A673 (cell line): ENCODE data around the gene WDR59. TPM values are rescaled to one million over a fixed set of nuclear protein-coding genes. Genes with fewer than 3 reads are reported as not detected.

Experiments
- BruUV-seq: library from RNA; stranded (reverse); fragments of 400-500 nt; replicated peaks from 2 replicates; lab custom pipeline; 2021; lab: Mats Ljungman, UMichigan
- CTCF ChIA-PET: fragments of 300-600 bp; sonication (Branson Sonifier 250); formaldehyde crosslinking; loops from one replicate; lab custom pipeline; 2022; ENCODE audit warnings: antibody characterized with exemption; lab: Charles Lee
- POLR2A ChIA-PET: fragments of 300-600 bp; sonication (Branson Sonifier 250); formaldehyde crosslinking; loops from one replicate; lab custom pipeline; 2022; ENCODE audit warnings: antibody characterized with exemption; ENCODE audit not compliant: low non-redundant PET; lab: Charles Lee
- DNase-seq: peaks from one replicate; pipeline ENCODE4 v3.0.0-alpha.2; 2015; ENCODE audit warnings: low spot score
- H3K27ac ChIP-seq: fragments of 200-600 bp; sonication (generic); 2 replicates; pipeline ENCODE4 v1.5.1; 2016; ENCODE audit warnings: mixed run types, low read depth, mild to moderate bottlenecking, mixed read lengths, antibody characterized with exemption, low read length; ENCODE audit not compliant: poor library complexity, severe bottlenecking
- H3K27me3 ChIP-seq: fragments of 200-600 bp; sonication (generic); replicated peaks from 2 replicates; pipeline ENCODE4 v1.6.1; 2017; ENCODE audit warnings: mixed run types, low read depth, mild to moderate bottlenecking, mixed read lengths, antibody characterized with exemption, low read length; ENCODE audit not compliant: insufficient read depth, poor library complexity
- H3K36me3 ChIP-seq: fragments of 200-600 bp; sonication (generic); 2 replicates; pipeline ENCODE4 v1.6.1; 2016; ENCODE audit warnings: mixed run types, mild to moderate bottlenecking, mixed read lengths, antibody characterized with exemption, low read length; ENCODE audit not compliant: insufficient read depth, poor library complexity, severe bottlenecking
- H3K4me1 ChIP-seq: fragments of 200-600 bp; sonication (generic); 2 replicates; pipeline ENCODE4 v1.6.1; 2017; ENCODE audit warnings: mixed run types, mild to moderate bottlenecking, mixed read lengths, antibody characterized with exemption, low read length; ENCODE audit not compliant: insufficient read depth, poor library complexity, severe bottlenecking
- H3K4me3 ChIP-seq: fragments of 200-600 bp; sonication (generic); 2 replicates; pipeline ENCODE4 v1.5.1; 2016; ENCODE audit warnings: low read depth, mixed run types, mild to moderate bottlenecking, mixed read lengths, low read length; ENCODE audit not compliant: poor library complexity, severe bottlenecking
- H3K9me3 ChIP-seq: fragments of 200-600 bp; sonication (generic); 2 replicates; pipeline ENCODE4 v1.6.1; 2016; ENCODE audit warnings: mixed run types, low read depth, mild to moderate bottlenecking, mixed read lengths, antibody characterized with exemption, low read length; ENCODE audit not compliant: poor library complexity, severe bottlenecking
- CTCF ChIP-seq: fragments of 300-800, 200-600 bp; sonication (generic); conservative IDR thresholded peaks from 2 replicates; pipeline ENCODE4 v1.5.1; 2017; ENCODE audit warnings: low read depth, mild to moderate bottlenecking, antibody characterized with exemption, low read length, moderate library complexity, mixed read lengths
- EZH2 ChIP-seq: fragments of 200-600 bp; sonication (generic); IDR thresholded peaks from 2 replicates; pipeline ENCODE4 v1.6.1; 2017; ENCODE audit warnings: borderline replicate concordance, low read depth, mild to moderate bottlenecking, mixed read lengths, antibody characterized with exemption, low read length; ENCODE audit not compliant: poor library complexity, severe bottlenecking
- intact Hi-C: fragments of 100-400 bp; cut with micrococcal nuclease; formaldehyde crosslinking; loops from one replicate; pipeline ENCODE4 v1.10.0; 2022; ENCODE audit not compliant: unreplicated experiment
- total RNA-seq: library from RNA; stranded (reverse); gene quantifications from 2 replicates; pipeline ENCODE4 v1.2.3, GENCODE V29; 2021

WDR59 gene
- total RNA-seq, 1 experiment from 2014 or later: 51.4 TPM

DNA sequence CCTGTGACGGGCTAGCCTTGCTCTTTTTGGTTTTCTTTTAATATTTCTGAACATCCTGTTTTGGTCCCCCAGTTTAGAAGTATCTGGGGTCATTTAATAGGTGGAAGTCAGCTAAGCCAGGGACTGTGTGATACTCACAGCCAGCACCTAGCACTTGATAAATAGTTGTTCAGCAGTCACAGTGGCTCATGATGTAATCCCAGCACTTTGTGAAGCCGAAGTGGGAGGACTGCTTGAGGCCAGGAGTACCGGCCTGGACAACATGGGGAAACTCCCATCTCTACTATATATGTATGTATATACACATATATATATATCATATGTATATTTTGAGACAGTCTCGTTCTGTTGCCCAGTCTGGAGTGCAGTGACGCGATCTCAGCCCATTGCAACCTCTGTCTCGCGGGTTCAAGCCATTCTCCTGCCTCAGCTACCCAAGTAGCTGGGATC is 12.1 kb upstream of the WDR59 start:
- ChIA-PET POLR2A (no interaction called here), CTCF (no interaction called here)
- TF ChIP-seq EZH2: no peak
- TF ChIP-seq CTCF: no peak
- Histone ChIP-seq H3K27ac (no peak overlapping the region), H3K27me3 (no peaks in the 10 kb centered on the region), H3K36me3 (no peaks in the 10 kb centered on the region), H3K9me3 (no peaks in the 10 kb centered on the region), H3K4me3 (no peak overlapping the region), H3K4me1 (peaks cover 17% of the 10 kb centered on the region)
- no peak for DNase-seq
- BruUV-seq: no TSS peak
- intact Hi-C loops: no loop called here

GRCh38 chr16:74995986-74996385 is 11.1 kb upstream of the WDR59 start:
- ChIA-PET POLR2A (no interaction called here), CTCF (no interaction called here)
- H3K27me3 ChIP-seq: no peaks in the 10 kb centered on the region
- H3K4me1 ChIP-seq: peaks cover 6% of the 10 kb centered on the region
- H3K4me3 ChIP-seq: no peak overlapping the region
- no peaks in the 10 kb centered on the region for H3K9me3 ChIP-seq
- no peak for DNase-seq
- no TSS peak for BruUV-seq
- intact Hi-C loops: no loop called here
- H3K36me3 ChIP-seq: no peaks in the 10 kb centered on the region
- no peak overlapping the region for H3K27ac ChIP-seq
- TF ChIP-seq CTCF: no peak
- no peak for TF ChIP-seq EZH2

DNA sequence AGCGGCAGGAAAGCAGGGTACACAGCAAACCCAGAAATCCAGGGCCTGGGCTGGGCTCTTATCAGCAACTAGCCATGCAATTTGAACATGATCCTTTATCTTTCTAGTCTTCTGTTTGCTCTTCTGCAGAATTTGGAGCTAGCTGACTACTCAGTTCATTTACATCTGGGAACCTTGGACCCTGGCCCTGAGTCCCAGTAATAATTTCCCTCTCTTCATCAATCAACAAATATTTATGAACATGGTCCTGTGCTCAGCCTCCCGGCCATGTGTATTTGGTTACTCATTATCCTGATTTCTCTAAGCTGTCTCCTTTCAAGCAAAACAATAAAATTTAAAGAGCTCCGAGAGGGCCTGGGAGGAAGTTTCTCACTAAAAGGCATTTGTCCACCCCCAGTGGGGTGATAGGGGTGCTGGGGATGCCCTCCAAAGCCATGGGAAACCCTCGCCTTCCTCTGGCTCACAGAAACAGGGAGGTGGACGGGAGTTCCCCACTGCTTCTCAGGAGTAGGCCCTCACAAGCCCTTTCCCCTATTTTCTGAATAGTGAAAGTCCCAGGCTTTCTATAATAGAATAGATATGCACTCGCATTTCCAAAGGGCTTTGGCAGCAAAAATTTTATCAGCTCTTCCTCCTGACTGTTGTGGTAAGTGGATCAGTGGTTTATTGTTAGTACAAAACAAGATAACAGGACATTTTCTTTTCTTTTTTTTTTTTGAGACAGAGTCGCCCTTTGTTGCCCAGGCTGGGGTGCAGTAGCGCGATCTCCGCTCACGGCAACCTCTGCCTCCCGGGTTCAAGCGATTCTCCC is 6.9 kb upstream of the WDR59 start:
- no peak for TF ChIP-seq EZH2
- TF ChIP-seq CTCF: no peak
- DNase-seq: no peak
- ChIA-PET POLR2A (no interaction called here), CTCF (no interaction called here)
- Histone ChIP-seq H3K4me1 (no peaks in the 10 kb centered on the region), H3K27ac (no peak overlapping the region), H3K9me3 (no peaks in the 10 kb centered on the region), H3K36me3 (no peaks in the 10 kb centered on the region), H3K27me3 (no peaks in the 10 kb centered on the region), H3K4me3 (no peak overlapping the region)
- intact Hi-C loops: no loop called here
- no TSS peak for BruUV-seq
